Upper lobe of left lung (tissue), 6 donors: ENCODE results near the gene CDC45. TPM values are rescaled to one million over a fixed set of nuclear protein-coding genes. Genes with fewer than 3 reads are reported as not detected.
"Not testable (repeated sequence)": the region's sequence is repeated elsewhere in the genome, so short reads cannot be mapped to it uniquely, and the experiment has no call there.

Source experiments
- ATAC-seq, 2 donors: fragments of 200-7000 bp; cut with Tn5 transposase; one replicate each; pipeline ENCODE4 v1.9.1; 2022; ENCODE audit warnings: mild to moderate bottlenecking in 2 of 2, moderate library complexity in 2 of 2; ENCODE audit not compliant: low FRiP score in 2 of 2
- DNase-seq, 2 donors: peaks; one replicate each; pipeline ENCODE4 v3.0.0-alpha.2; 2019 to 2020
- H3K27ac ChIP-seq, 4 donors: fragments of 200-600 bp; sonication (generic); one replicate each; pipeline ENCODE4 v1.5.1; 2016 to 2019
- H3K27me3 ChIP-seq, 4 donors: fragments of 200-600 bp; sonication (generic); one replicate each; pipeline ENCODE4 v1.5.1; 2017 to 2019
- H3K36me3 ChIP-seq, 4 donors: fragments of 200-600 bp; sonication (generic); one replicate each; pipeline ENCODE4 v1.5.1; 2016 to 2019
- H3K4me1 ChIP-seq, 4 donors: fragments of 200-600 bp; sonication (generic); one replicate each; pipeline ENCODE4 v1.5.1; 2018 to 2019
- H3K4me3 ChIP-seq, 4 donors: fragments of 200-600 bp; sonication (generic); one replicate each; pipeline ENCODE4 v1.5.1; 2017 to 2019; ENCODE audit warnings: mild to moderate bottlenecking in 2 of 4, moderate library complexity in 1 of 4
- H3K9me3 ChIP-seq, 4 donors: fragments of 200-600 bp; sonication (generic); one replicate each; pipeline ENCODE4 v1.5.1; 2018 to 2019
- EP300 ChIP-seq, 4 donors: sonication (generic); formaldehyde crosslinking; IDR thresholded peaks; one replicate each; pipeline ENCODE4 v1.5.1; 2017; ENCODE audit warnings: antibody characterized with exemption in 4 of 4, control low read depth in 2 of 4
- POLR2A ChIP-seq, 4 donors: fragments of 450-650 bp; IDR thresholded peaks; one replicate each; pipeline ENCODE4 v1.5.1; 2016 to 2017; ENCODE audit warnings: antibody characterized with exemption in 4 of 4, mild to moderate bottlenecking in 2 of 4
- POLR2AphosphoS5 ChIP-seq, 2 donors: sonication (generic); formaldehyde crosslinking; IDR thresholded peaks; one replicate each; pipeline ENCODE4 v1.5.1; 2017; ENCODE audit warnings: antibody characterized with exemption in 2 of 2
- WGBS, 2 donors: methylation state at CpG; one replicate each; pipeline ENCODE4 v1.1.5; 2017 to 2018; 5-methylcytosine and 5-hydroxymethylcytosine counted together
- total RNA-seq, 6 donors: library from RNA; depleted of rRNA in 4 of 6; stranded (reverse); fragments of >200 nt in 4 of 6; gene quantifications; one replicate each; pipeline versions ENCODE4 v1.1.0 to v1.2.1, GENCODE V29; 2016 to 2021
- TF ChIP-seq, protein P1 (sequence below), 6 experiments: fragments of 450-650 bp in 4 of 6; fragments of 200-600 bp in 2 of 6; sonication (generic) in 2 of 6; IDR thresholded peaks; one replicate each; pipeline ENCODE4 v1.5.1; 2016 to 2019; ENCODE audit warnings: antibody characterized with exemption in 6 of 6
- donor health status: DM: no; HTN: no; CAD: no; lungs with moderate emphysema.
- donor health status: DM: no; HTN: yes; CAD: no; lungs with severe emphysema.

CDC45 gene
- total RNA-seq, 6 donors from 2014 or later, result 0.44 to 3.2 (median 1.8) TPM; not detected in 1

DNA sequence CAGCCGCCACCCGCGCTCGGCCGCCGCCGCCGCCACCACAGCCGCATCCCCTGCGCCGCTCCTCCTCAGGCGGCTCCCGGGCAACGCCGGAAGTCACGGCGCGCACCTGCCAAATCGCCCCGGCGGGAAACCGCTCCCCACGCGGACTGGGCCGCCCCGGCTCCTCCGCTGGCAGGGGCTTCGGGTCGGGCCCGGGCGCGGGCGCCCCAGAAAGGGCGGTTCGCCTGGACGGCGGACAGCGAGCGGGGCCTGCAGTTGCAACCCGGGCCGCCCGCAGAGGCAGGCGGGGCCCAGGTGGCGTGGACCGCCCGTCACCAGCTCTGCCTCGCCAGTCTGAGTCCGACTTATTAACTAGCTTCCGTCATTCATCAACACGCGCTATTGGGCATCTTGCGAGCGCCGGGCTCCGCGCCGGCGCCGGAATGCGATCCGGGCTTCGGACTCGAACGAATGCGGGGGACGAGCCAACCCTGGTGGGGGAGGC, 48.0 kb upstream of the CDC45 start, which contains the start of gene HIRA:
Gene HIRA (minus strand): TSS at position 85 of the 484 bp plus-strand sequence. CDS start 257 bp downstream, outside the sequence.
- no peaks in the 10 kb centered on the region for H3K9me3 ChIP-seq
- DNase-seq, result peak; percentile 74 to 98
- H3K27me3 ChIP-seq, result no peaks in the 10 kb centered on the region
- H3K27ac ChIP-seq, result peak within 1 kb of the TSS; percentile 94 to 96 (median 96)
- peaks cover 4 to 24% (median 13%) of the 10 kb centered on the region in 4 donors for H3K36me3 ChIP-seq
- H3K4me3 ChIP-seq, result peak within 1 kb of the TSS; percentile 83 to 95 (median 92)
- H3K4me1 ChIP-seq, result peaks cover 28 to 32% (median 29%) of the 10 kb centered on the region in 4 donors
- TF ChIP-seq, protein P1, sequence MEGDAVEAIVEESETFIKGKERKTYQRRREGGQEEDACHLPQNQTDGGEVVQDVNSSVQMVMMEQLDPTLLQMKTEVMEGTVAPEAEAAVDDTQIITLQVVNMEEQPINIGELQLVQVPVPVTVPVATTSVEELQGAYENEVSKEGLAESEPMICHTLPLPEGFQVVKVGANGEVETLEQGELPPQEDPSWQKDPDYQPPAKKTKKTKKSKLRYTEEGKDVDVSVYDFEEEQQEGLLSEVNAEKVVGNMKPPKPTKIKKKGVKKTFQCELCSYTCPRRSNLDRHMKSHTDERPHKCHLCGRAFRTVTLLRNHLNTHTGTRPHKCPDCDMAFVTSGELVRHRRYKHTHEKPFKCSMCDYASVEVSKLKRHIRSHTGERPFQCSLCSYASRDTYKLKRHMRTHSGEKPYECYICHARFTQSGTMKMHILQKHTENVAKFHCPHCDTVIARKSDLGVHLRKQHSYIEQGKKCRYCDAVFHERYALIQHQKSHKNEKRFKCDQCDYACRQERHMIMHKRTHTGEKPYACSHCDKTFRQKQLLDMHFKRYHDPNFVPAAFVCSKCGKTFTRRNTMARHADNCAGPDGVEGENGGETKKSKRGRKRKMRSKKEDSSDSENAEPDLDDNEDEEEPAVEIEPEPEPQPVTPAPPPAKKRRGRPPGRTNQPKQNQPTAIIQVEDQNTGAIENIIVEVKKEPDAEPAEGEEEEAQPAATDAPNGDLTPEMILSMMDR (IDR thresholded peaks at IDR 0.05), result no peak
- TF ChIP-seq POLR2AphosphoS5 (IDR thresholded peaks at IDR 0.05) (peak; percentile 36 to 64), POLR2A (IDR thresholded peaks at IDR 0.05) (no peak), EP300 (IDR thresholded peaks at IDR 0.05) (no peak)
- WGBS, 2 donors, result 0% methylated on average over 2 to 16 of the region's 66 CpGs
- peak; percentile 85 to 92 for ATAC-seq

DNA sequence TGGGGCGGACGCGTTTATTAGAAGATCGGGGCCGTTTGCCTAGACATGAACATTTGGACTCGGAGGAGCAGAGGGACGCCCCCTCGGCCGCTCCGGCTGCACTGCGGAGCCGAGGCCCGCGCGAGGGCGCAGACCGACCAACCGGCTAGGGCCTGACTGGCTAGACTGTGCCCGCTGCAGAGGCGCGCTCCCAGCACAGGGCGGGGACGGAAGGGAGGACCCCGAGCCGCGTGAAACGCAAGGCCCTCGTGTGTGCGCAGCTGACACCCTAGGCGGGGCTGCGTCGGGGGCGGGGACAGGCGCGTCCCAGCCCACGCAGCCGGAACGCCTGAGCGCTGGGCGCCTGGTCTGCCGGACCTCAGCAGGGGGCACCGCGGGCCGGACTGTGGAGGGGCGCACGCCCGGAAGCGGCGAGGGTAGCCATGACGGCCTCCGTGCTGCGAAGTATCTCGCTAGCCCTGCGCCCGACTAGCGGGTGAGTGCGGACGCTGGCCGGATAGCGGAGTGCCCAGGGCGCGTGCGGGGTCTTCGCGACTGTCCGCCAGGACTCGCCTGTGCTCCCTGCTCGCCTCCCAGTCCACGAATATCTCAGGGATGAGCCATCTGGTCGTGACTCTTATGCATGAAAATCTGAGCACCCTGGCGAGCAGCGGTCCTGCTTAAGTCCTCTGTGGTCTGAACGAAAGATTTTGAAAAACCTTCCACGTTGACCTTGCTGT, 47.4 kb upstream of the CDC45 start, which contains the start of gene MRPL40:
Gene MRPL40 (plus strand): TSS at position 413 of the 719 bp plus-strand sequence. CDS start 10 bp downstream, at position 423.
- H3K4me1 ChIP-seq, result peaks cover 28 to 32% (median 29%) of the 10 kb centered on the region in 4 donors
- H3K36me3 ChIP-seq, result peaks cover 4 to 30% (median 16%) of the 10 kb centered on the region in 4 donors
- WGBS, 2 donors, result 0% methylated on average over 5 to 38 of the region's 74 CpGs
- H3K27me3 ChIP-seq, result no peaks in the 10 kb centered on the region
- peak within 1 kb of the TSS; percentile 83 to 95 (median 92) for H3K4me3 ChIP-seq
- TF ChIP-seq, protein P1 (IDR thresholded peaks at IDR 0.05), result peak in 3 of 6 experiments; percentile 28 to 43 (median 39)
- peak in 1 of 4 donors; percentile 60 for TF ChIP-seq EP300 (IDR thresholded peaks at IDR 0.05)
- peak; percentile 66 to 90 (median 85) for TF ChIP-seq POLR2A (IDR thresholded peaks at IDR 0.05)
- TF ChIP-seq POLR2AphosphoS5 (IDR thresholded peaks at IDR 0.05), result peak; percentile 94
- DNase-seq (peak; percentile 95 to 98), ATAC-seq (peak; percentile 98)
- no peaks in the 10 kb centered on the region for H3K9me3 ChIP-seq
- H3K27ac ChIP-seq, result peak within 1 kb of the TSS; percentile 94 to 96 (median 96)

DNA sequence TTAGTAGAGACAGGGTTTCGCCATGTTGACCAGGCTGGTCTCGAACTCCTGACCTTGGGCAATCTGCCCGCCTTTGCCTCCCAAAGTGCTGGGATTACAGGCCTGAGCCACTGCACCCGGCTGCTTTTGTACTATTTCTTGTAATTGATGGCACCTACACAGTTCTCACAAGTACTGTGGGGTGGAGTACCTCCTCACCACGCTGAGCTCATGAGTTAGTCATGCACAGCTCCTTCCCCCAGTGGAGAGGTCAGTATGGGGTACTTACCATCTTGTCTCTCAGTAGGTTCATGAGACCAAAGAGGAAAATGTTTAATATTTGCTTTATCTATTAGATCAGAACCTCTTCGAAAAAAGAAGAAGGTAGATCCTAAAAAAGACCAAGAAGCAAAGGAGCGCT, 45.3 kb upstream of the CDC45 start:
- Histone ChIP-seq H3K27ac (no peak overlapping the region), H3K36me3 (peaks cover 4 to 32% (median 16%) of the 10 kb centered on the region in 4 donors), H3K4me3 (no peak overlapping the region), H3K4me1 (peaks cover 21 to 27% (median 25%) of the 10 kb centered on the region in 4 donors), H3K27me3 (no peaks in the 10 kb centered on the region), H3K9me3 (no peaks in the 10 kb centered on the region)
- 95% methylated on average over 7 of the region's 7 CpGs for WGBS, 2 donors
- ATAC-seq (no peak), DNase-seq (no peak)
- no peak for TF ChIP-seq EP300 (IDR thresholded peaks at IDR 0.05)
- TF ChIP-seq, protein P1 (IDR thresholded peaks at IDR 0.05), result no peak
- no peak for TF ChIP-seq POLR2AphosphoS5 (IDR thresholded peaks at IDR 0.05)
- TF ChIP-seq POLR2A (IDR thresholded peaks at IDR 0.05), result no peak

DNA sequence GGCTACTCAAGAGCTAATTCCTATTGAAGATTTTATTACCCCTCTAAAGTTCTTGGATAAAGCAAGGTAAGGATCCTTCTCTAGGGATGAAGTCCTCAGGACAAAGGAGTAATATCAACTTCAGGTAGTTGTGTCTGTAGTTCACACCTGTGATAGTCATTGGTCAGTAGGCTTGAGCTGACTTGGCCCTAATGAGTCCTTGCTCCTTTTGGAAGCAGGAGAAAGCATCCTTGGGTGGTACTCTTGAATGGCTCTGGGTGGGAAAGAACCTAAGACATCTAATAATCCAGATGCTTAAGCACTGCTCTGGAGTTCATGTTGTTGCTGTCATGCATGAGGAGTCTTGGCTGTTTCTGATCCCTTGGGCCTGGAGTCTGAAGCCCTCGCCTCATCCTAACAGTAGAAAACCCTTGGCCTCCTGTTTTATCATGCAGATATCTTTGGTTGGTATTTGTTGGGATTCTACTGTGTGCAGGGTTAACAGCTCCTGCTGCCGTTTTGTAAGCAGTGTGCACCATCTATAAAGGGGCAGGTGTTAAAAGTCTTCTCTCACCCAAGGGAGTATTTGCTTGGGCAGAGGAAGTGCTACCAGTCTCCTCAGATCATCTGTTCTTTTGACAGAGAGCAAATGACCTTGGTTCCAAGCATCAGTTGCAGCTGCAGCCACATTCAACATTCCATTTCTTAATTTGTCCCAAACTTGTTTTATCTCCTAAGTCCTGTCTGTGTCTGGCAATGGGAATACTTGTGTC, 44.7 kb upstream of the CDC45 start:
- Histone ChIP-seq H3K36me3 (peaks cover 4 to 38% (median 16%) of the 10 kb centered on the region in 4 donors), H3K4me1 (peaks cover 15 to 21% (median 19%) of the 10 kb centered on the region in 4 donors), H3K27me3 (no peaks in the 10 kb centered on the region), H3K9me3 (no peaks in the 10 kb centered on the region), H3K4me3 (no peak overlapping the region), H3K27ac (no peak overlapping the region)
- 90 to 91% methylated on average over 2 of the region's 2 CpGs for WGBS, 2 donors
- DNase-seq, result no peak
- TF ChIP-seq, protein P1 (IDR thresholded peaks at IDR 0.05), result no peak
- TF ChIP-seq POLR2AphosphoS5 (IDR thresholded peaks at IDR 0.05) (no peak), EP300 (IDR thresholded peaks at IDR 0.05) (no peak), POLR2A (IDR thresholded peaks at IDR 0.05) (no peak)
- ATAC-seq, result no peak

DNA sequence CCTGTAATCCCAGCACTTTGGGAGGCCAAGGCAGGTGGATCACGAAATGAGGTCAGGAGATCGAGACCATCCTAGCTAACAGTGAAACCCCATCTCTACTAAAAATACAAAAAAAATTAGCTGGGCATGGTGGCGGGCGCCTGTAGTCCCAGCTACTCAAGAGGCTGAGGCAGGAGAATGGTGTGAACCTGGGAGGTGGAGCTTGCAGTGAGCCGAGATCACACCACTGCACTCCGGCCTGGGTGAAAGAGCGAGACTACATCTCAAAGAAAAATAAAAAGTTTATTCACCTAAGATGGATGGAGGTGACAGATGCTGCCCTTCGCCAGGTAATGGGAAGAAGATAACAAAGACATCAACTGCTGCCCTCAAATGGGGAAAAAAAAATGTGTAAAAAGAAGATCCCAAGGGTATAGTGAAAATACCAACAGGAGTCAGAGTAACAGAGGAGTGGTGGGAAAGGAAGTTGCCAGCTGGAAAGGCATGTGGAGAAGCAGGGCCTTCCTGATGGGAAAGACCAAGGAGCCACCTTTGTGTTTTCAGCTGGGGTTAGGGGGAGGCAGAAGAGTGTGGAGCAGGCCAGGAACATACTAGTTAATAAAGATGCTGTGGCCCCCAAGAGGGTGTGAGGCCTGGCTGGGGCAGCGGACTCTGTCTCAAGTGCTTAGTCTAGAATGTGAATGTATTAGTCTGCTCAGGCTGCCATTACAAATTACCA, 43.1 kb upstream of the CDC45 start:
- Histone ChIP-seq H3K36me3 (peaks cover 4 to 49% (median 16%) of the 10 kb centered on the region in 4 donors), H3K4me1 (peaks cover 6 to 15% (median 9%) of the 10 kb centered on the region in 4 donors)
- not testable (repeated sequence) for H3K27me3 ChIP-seq, H3K9me3 ChIP-seq, H3K4me3 ChIP-seq, ATAC-seq, DNase-seq, H3K27ac ChIP-seq
- 93 to 94% methylated on average over 9 of the region's 9 CpGs for WGBS, 2 donors
